ENCODE data around the gene LRP1B.

LRP1B gene

GRCh38 chr2:140855471-140855870 is 1275.3 kb downstream of the LRP1B start:
- no peaks in the 10 kb centered on the region for H3K36me3 ChIP-seq
- TF ChIP-seq CTCF (IDR thresholded peaks at IDR 0.05; ENCODE audit: low read depth, low read length): no peak
- H3K4me3 ChIP-seq (ENCODE audit: low read depth, low read length): no peak overlapping the region
- H3K4me1 ChIP-seq: no peaks in the 10 kb centered on the region
- no peak for DNase-seq
- H3K27me3 ChIP-seq: no peaks in the 10 kb centered on the region
- H3K9me3 ChIP-seq: no peaks in the 10 kb centered on the region

DNA sequence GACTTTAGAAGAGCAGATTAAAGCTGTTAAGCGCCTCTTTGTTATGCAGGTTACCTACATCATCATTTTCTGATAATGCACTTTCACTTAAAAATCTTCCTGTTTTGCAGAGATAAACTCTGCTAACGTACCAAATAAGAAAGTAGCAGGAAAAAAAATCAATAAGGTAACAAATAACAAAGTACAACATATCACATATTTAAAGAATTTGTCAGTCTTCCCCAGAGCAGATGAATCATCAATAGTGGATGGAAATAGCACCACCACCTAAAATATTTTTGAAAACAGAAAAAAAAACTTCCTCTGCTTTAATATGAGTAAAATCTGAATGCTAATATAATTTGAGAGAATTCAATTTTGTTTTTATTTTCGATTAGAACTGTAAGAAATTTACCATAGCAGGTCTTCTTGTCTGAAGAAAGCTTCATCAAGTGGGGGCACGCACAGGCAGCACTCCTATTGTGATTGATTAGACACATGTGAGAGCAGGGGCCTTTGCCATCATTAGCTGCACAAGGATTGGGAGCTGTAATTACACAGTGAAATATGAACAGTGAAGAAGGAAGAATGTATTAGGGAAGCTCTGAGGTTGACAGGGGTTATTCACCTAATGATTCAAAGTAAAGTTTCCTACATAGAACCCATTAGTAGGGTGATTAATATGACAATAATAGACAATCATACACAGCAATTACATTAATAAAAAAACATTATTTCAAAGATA is 1279.4 kb downstream of the LRP1B start:
- Histone ChIP-seq H3K9me3 (no peaks in the 10 kb centered on the region), H3K36me3 (no peaks in the 10 kb centered on the region), H3K27me3 (no peaks in the 10 kb centered on the region), H3K4me1 (no peaks in the 10 kb centered on the region), H3K4me3 (ENCODE audit: low read depth, low read length) (no peak overlapping the region)
- no peak for DNase-seq
- no peak for TF ChIP-seq CTCF (IDR thresholded peaks at IDR 0.05; ENCODE audit: low read depth, low read length)

GRCh38 chr2:140843186-140843585 is 1287.6 kb downstream of the LRP1B start:
- Histone ChIP-seq H3K4me3 (ENCODE audit: low read depth, low read length) (no peak overlapping the region), H3K9me3 (no peaks in the 10 kb centered on the region), H3K36me3 (no peaks in the 10 kb centered on the region), H3K4me1 (no peaks in the 10 kb centered on the region), H3K27me3 (no peaks in the 10 kb centered on the region)
- no peak for DNase-seq
- TF ChIP-seq CTCF (IDR thresholded peaks at IDR 0.05; ENCODE audit: low read depth, low read length): no peak

GRCh38 chr2:140842110-140842509 is 1288.7 kb downstream of the LRP1B start:
- Histone ChIP-seq H3K27me3 (no peaks in the 10 kb centered on the region), H3K4me1 (no peaks in the 10 kb centered on the region), H3K4me3 (ENCODE audit: low read depth, low read length) (no peak overlapping the region), H3K36me3 (no peaks in the 10 kb centered on the region), H3K9me3 (no peaks in the 10 kb centered on the region)
- TF ChIP-seq CTCF (IDR thresholded peaks at IDR 0.05; ENCODE audit: low read depth, low read length): no peak
- no peak for DNase-seq

GRCh38 chr2:140841141-140841540 is 1289.7 kb downstream of the LRP1B start:
- H3K4me3 ChIP-seq (ENCODE audit: low read depth, low read length): no peak overlapping the region
- no peak for DNase-seq
- no peaks in the 10 kb centered on the region for H3K27me3 ChIP-seq
- no peaks in the 10 kb centered on the region for H3K36me3 ChIP-seq
- H3K4me1 ChIP-seq: no peaks in the 10 kb centered on the region
- H3K9me3 ChIP-seq: no peaks in the 10 kb centered on the region
- TF ChIP-seq CTCF (IDR thresholded peaks at IDR 0.05; ENCODE audit: low read depth, low read length): no peak

DNA sequence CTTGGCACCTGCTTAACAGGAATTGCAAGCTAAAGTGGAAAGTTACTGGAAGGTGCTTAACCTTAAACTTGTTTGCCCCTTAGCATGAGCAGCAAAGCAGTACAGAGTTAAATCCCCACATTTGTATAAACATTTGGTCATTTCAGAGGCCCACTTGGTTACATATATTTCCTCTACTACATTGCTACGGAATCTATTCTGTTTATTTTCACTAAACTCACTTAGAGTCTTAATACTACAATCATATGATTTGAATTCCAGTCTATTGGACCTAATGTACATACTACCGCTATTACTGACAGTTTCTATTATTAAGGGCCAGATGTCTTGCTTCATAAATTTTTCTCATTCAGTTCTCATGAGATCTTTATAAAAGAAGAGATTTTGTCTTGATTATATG is 1294.0 kb downstream of the LRP1B start:
- Histone ChIP-seq H3K27me3 (no peaks in the 10 kb centered on the region), H3K36me3 (no peaks in the 10 kb centered on the region), H3K4me3 (ENCODE audit: low read depth, low read length) (no peak overlapping the region), H3K4me1 (no peaks in the 10 kb centered on the region), H3K9me3 (no peaks in the 10 kb centered on the region)
- no peak for DNase-seq
- no peak for TF ChIP-seq CTCF (IDR thresholded peaks at IDR 0.05; ENCODE audit: low read depth, low read length)
